HCT116 (cell line): ENCODE results near the gene TOP3B. TPM values are rescaled to one million over a fixed set of nuclear protein-coding genes. Genes with fewer than 3 reads are reported as not detected.

Experiments
- ATAC-seq: fragments of 200-7000 bp; cut with Tn5 transposase; 2 replicates; pipeline ENCODE4 v1.9.1; 2020; ENCODE audit warnings: mild to moderate bottlenecking, moderate library complexity
- BruUV-seq: library from RNA; stranded (reverse); fragments of 400-500 nt; replicated peaks from 2 replicates; lab custom pipeline; 2021; lab: Mats Ljungman, UMichigan
- CTCF ChIA-PET: fragments of 300-600 bp; sonication (Branson Sonifier 250); formaldehyde crosslinking; loops from one replicate; lab custom pipeline; 2021; ENCODE audit warnings: antibody characterized with exemption; lab: Charles Lee
- POLR2A ChIA-PET: fragments of 300-600, 350-600 bp; sonication (Branson Sonifier 250); formaldehyde crosslinking; loops from one replicate; lab custom pipeline; 2021; ENCODE audit warnings: antibody characterized with exemption; lab: Charles Lee
- RAD21 ChIA-PET, 2 experiments: fragments of 300-600 bp; sonication (Branson Sonifier 250); formaldehyde crosslinking; loops; one replicate each; lab custom pipeline; 2023; ENCODE audit warnings: low total read pairs in 2 of 2; ENCODE audit not compliant: uncharacterized antibody in 2 of 2, unreplicated experiment in 2 of 2, low non-redundant PET in 1 of 2; lab: Charles Lee
- DNase-seq: peaks from one replicate; pipeline ENCODE4 v3.0.0-alpha.2; 2010; ENCODE audit warnings: low read depth, low spot score
- H2AFZ ChIP-seq: fragments of 200-600 bp; shearing (Covaris generic), sonication (generic); 2 replicates; pipeline ENCODE4 v1.6.1; 2017; ENCODE audit warnings: low read depth, mixed run types, mixed read lengths, antibody characterized with exemption, low read length; ENCODE audit not compliant: poor library complexity, severe bottlenecking
- H3K27ac ChIP-seq: 2 replicates; pipeline ENCODE4 v1.5.1; 2012; ENCODE audit warnings: low read depth, low read length
- H3K27me3 ChIP-seq: fragments of 200-600 bp; sonication (generic); 2 replicates; pipeline ENCODE4 v1.6.1; 2016; ENCODE audit warnings: mixed run types, low read length, mixed read lengths; ENCODE audit not compliant: insufficient read depth
- H3K36me3 ChIP-seq, 2 experiments: fragments of 200-500 bp in 1 of 2; fragments of 200-600 bp in 1 of 2; sonication (Bioruptor generic) in 1 of 2; sonication (generic) in 1 of 2; 2 replicates each; pipeline versions ENCODE4 v1.5.1 to v1.6.1; 2014 to 2016; ENCODE audit warnings: low read length in 2 of 2, inconsistent platforms in 1 of 2, mixed read lengths in 1 of 2, mixed run types in 1 of 2; ENCODE audit not compliant: insufficient read depth in 2 of 2, control insufficient read depth in 1 of 2
- H3K4me1 ChIP-seq, 2 experiments: fragments of 200-600 bp in 1 of 2; sonication (generic) in 1 of 2; 2 replicates each; pipeline versions ENCODE4 v1.5.1 to v1.6.1; 2012 to 2017; ENCODE audit warnings: low read length in 2 of 2, inconsistent platforms in 1 of 2, mild to moderate bottlenecking in 1 of 2, mixed read lengths in 1 of 2, mixed run types in 1 of 2, moderate library complexity in 1 of 2; ENCODE audit not compliant: insufficient read depth in 2 of 2, control insufficient read depth in 1 of 2
- H3K4me2 ChIP-seq: fragments of 200-600 bp; sonication (generic); 2 replicates; pipeline ENCODE4 v1.6.1; 2017; ENCODE audit warnings: mixed run types, low read length, mixed read lengths
- H3K4me3 ChIP-seq, 2 experiments: fragments of 200-600 bp in 1 of 2; sonication (generic) in 1 of 2; replicated peaks in 1 of 2; 2 replicates each; pipeline ENCODE4 v1.5.1; 2011 to 2016; ENCODE audit warnings: low read length in 2 of 2, control low read depth in 1 of 2, low read depth in 1 of 2, mild to moderate bottlenecking in 1 of 2, mixed read lengths in 1 of 2, mixed run types in 1 of 2
- H3K79me2 ChIP-seq: fragments of 200-600 bp; sonication (generic); 2 replicates; pipeline ENCODE4 v1.6.1; 2017; ENCODE audit warnings: mild to moderate bottlenecking, mixed run types, low read length, moderate library complexity, mixed read lengths; ENCODE audit not compliant: insufficient read depth
- H3K9ac ChIP-seq: fragments of 200-600 bp; sonication (generic); 2 replicates; pipeline ENCODE4 v1.6.1; 2016; ENCODE audit warnings: low read length, mixed read lengths
- H3K9me2 ChIP-seq: fragments of 200-600 bp; sonication (generic), shearing (Covaris generic); 2 replicates; pipeline ENCODE4 v1.6.1; 2017; ENCODE audit warnings: mixed run types, mild to moderate bottlenecking, moderate library complexity; ENCODE audit not compliant: insufficient read depth
- H3K9me3 ChIP-seq, 2 experiments: fragments of 200-500 bp in 1 of 2; fragments of 200-600 bp in 1 of 2; sonication (Bioruptor generic) in 1 of 2; sonication (generic) in 1 of 2; 2 replicates each; pipeline ENCODE4 v1.6.1; 2014 to 2017; ENCODE audit warnings: low read length in 2 of 2, mixed read lengths in 2 of 2, inconsistent platforms in 1 of 2, low read depth in 1 of 2, mild to moderate bottlenecking in 1 of 2, mixed run types in 1 of 2, moderate library complexity in 1 of 2; ENCODE audit not compliant: control insufficient read depth in 1 of 2, insufficient read depth in 1 of 2
- H4K20me1 ChIP-seq: fragments of 200-600 bp; sonication (generic), shearing (Covaris generic); 2 replicates; pipeline ENCODE4 v1.6.1; 2017; ENCODE audit warnings: mixed run types, mild to moderate bottlenecking, moderate library complexity; ENCODE audit not compliant: insufficient read depth
- CEBPB ChIP-seq: IDR thresholded peaks from 2 replicates; pipeline ENCODE4 v1.6.1; 2012; ENCODE audit warnings: low read depth
- EGR1 ChIP-seq: IDR thresholded peaks from 2 replicates; pipeline ENCODE4 v1.6.1; 2012; ENCODE audit warnings: low read depth
- POLR2A ChIP-seq: IDR thresholded peaks from 2 replicates; pipeline ENCODE4 v1.7.0; 2011; ENCODE audit warnings: borderline replicate concordance; ENCODE audit not compliant: insufficient read depth, insufficient read length; ENCODE audit errors: extremely low read depth
- SIN3A ChIP-seq: IDR thresholded peaks from 2 replicates; pipeline ENCODE4 v1.6.1; 2012; ENCODE audit warnings: low read depth
- SRF ChIP-seq: IDR thresholded peaks from 2 replicates; pipeline ENCODE4 v1.6.1; 2012; ENCODE audit warnings: low read depth
- ZBTB33 ChIP-seq: IDR thresholded peaks from 2 replicates; pipeline ENCODE4 v1.6.1; 2011; ENCODE audit warnings: mild to moderate bottlenecking, low read length, moderate library complexity; ENCODE audit not compliant: insufficient replicate concordance; ENCODE audit errors: extremely low read depth
- ZFX ChIP-seq: fragments of 450-650 bp; IDR thresholded peaks from 2 replicates; pipeline ENCODE4 v1.6.1; 2017
- ZNF274 ChIP-seq: fragments of 200-500 bp; sonication (Bioruptor generic); IDR thresholded peaks from 2 replicates; pipeline ENCODE4 v1.6.1; 2014; ENCODE audit warnings: mild to moderate bottlenecking, low read depth, low read length, inconsistent platforms
- intact Hi-C: fragments of 100-400 bp; cut with micrococcal nuclease; formaldehyde crosslinking; loops from 2 replicates; pipeline ENCODE4 v1.10.0; 2022
- total RNA-seq: library from RNA; stranded (reverse); gene quantifications from one replicate; pipeline ENCODE4 v1.2.1, GENCODE V29; 2021; ENCODE audit not compliant: unreplicated experiment

Gene TOP3B
- total RNA-seq, 1 experiment from 2014 or later = 50.1 TPM

GRCh38 chr22:22020425-22020852 lies 37.9 kb upstream of the TOP3B start:
- CTCF ChIA-PET = no interaction called here
- no peaks in the 10 kb centered on the region for H3K9me2 ChIP-seq
- no peak for TF ChIP-seq SIN3A
- TF ChIP-seq ZFX = no peak
- no peak for TF ChIP-seq CEBPB
- no peak for TF ChIP-seq EGR1
- no peak for TF ChIP-seq POLR2A
- no peak for TF ChIP-seq SRF
- no peak for TF ChIP-seq ZNF274
- TF ChIP-seq, all 23 proteins: peak for 0
- Histone ChIP-seq H3K9me3 (no peaks in the 10 kb centered on the region), H3K79me2 (no peaks in the 10 kb centered on the region), H3K27me3 (no peaks in the 10 kb centered on the region), H3K36me3 (no peaks in the 10 kb centered on the region), H3K4me3 (no peak overlapping the region), H3K4me1 (no peaks in the 10 kb centered on the region), H3K9ac (no peak overlapping the region), H4K20me1 (no peaks in the 10 kb centered on the region), H3K4me2 (no peak overlapping the region), H3K27ac (no peak overlapping the region), H2AFZ (no peak overlapping the region)
- DNase-seq (no peak), ATAC-seq (no peak)
- RAD21 ChIA-PET = no interaction called here
- intact Hi-C loops = no loop called here
- POLR2A ChIA-PET = no interaction called here
- BruUV-seq = no TSS peak

GRCh38 chr22:22019659-22020424 lies 37.3 kb upstream of the TOP3B start:
- ChIA-PET RAD21 (no interaction called here), POLR2A (no interaction called here), CTCF (no interaction called here)
- no peak overlapping the region for H3K4me2 ChIP-seq
- H3K36me3 ChIP-seq = no peaks in the 10 kb centered on the region
- H2AFZ ChIP-seq = no peak overlapping the region
- H3K4me3 ChIP-seq = no peak overlapping the region
- no peaks in the 10 kb centered on the region for H3K4me1 ChIP-seq
- no peaks in the 10 kb centered on the region for H3K9me3 ChIP-seq
- H3K27me3 ChIP-seq = no peaks in the 10 kb centered on the region
- H3K9ac ChIP-seq = no peak overlapping the region
- DNase-seq (no peak), ATAC-seq (no peak)
- no peaks in the 10 kb centered on the region for H3K9me2 ChIP-seq
- intact Hi-C loops = no loop called here
- no peaks in the 10 kb centered on the region for H3K79me2 ChIP-seq
- TF ChIP-seq ZBTB33 = no peak
- H4K20me1 ChIP-seq = no peaks in the 10 kb centered on the region
- no peak overlapping the region for H3K27ac ChIP-seq
- no TSS peak for BruUV-seq
